Dermis lymphatic vessel endothelial cell (primary cell): ENCODE results near the gene RNFT2. TPM values are rescaled to one million over a fixed set of nuclear protein-coding genes. Genes with fewer than 3 reads are reported as not detected.

Source experiments
- total RNA-seq: library from RNA; depleted of rRNA; stranded (reverse); fragments of >200 nt; gene quantifications from 2 replicates; pipeline ENCODE4 v1.2.1, GENCODE V29; 2014

RNFT2 gene
- 0.54 and 1.8 TPM in 2 replicates for total RNA-seq

GRCh38 chr12:116737774-116738657, at the start of gene RNFT2, which contains the start of gene SPRING1:
Gene RNFT2, plus strand, starts transcription at chr12:116738315. Its CDS starts 2,183 bp downstream, at chr12:116740498.
Gene SPRING1, minus strand, starts transcription at chr12:116738069. Its CDS starts 169 bp downstream, at chr12:116737900.

GRCh38 chr12:116881325-116881876, 143.3 kb downstream of the RNFT2 start, which contains the start of gene HRK:
Gene HRK, minus strand, starts transcription at chr12:116881441. Its CDS starts 134 bp downstream, at chr12:116881307.

Other genes with a start within 250 kb of the RNFT2 start
- gene MAP1LC3B2, start 178.9 kb upstream of the RNFT2 start, total RNA-seq, result 0.43 TPM in 2 replicates
- gene SPRING1, start 246 bp upstream of the RNFT2 start, total RNA-seq, result 24.5 and 26.2 TPM in 2 replicates
- not detected in 2 replicates for gene HRK, start 143.1 kb downstream of the RNFT2 start, total RNA-seq
- gene FBXW8, start 172.6 kb downstream of the RNFT2 start, total RNA-seq, result 8.8 and 11.6 TPM in 2 replicates